Hepatocyte (in vitro differentiated cells): Measurements from ENCODE around the gene GRID2IP.

ENCODE experiments used
- CTCF ChIP-seq: fragments of 200-600 bp; sonication (generic); IDR thresholded peaks from 2 replicates; pipeline ENCODE4 v1.5.1; 2016; ENCODE audit warnings: antibody characterized with exemption, mild to moderate bottlenecking; ENCODE audit not compliant: poor library complexity
- EZH2 ChIP-seq: fragments of 200-600 bp; sonication (generic); IDR thresholded peaks from 2 replicates; pipeline ENCODE4 v1.6.1; 2016; ENCODE audit warnings: antibody characterized with exemption, mild to moderate bottlenecking, borderline replicate concordance

GRCh38 chr7:6502886-6503285 is 48.4 kb downstream of the GRID2IP start:
- TF ChIP-seq CTCF: no peak
- TF ChIP-seq EZH2: no peak
